CD14-positive monocyte (primary cell): ENCODE data around the gene MZB1. TPM values are rescaled to one million over a fixed set of nuclear protein-coding genes. Genes with fewer than 3 reads are reported as not detected.
A peak's percentile ranks its signal among the peaks of the same experiment; 100 is the strongest.

Source experiments
- DNase-seq, 3 donors: peaks; one replicate each; pipeline ENCODE4 v3.0.0-alpha.2; 2011 to 2022
- H2AFZ ChIP-seq: 2 replicates; pipeline ENCODE4 v1.6.0; 2012; ENCODE audit warnings: mild to moderate bottlenecking, low read depth, low read length, inconsistent platforms; ENCODE audit not compliant: insufficient read depth, poor library complexity, severe bottlenecking
- H3K27ac ChIP-seq, 2 donors: 1 replicate in 1 of 2; 2 replicates in 1 of 2; pipeline ENCODE4 v1.5.1; 2012 to 2013; ENCODE audit warnings: low read length in 2 of 2, control low read depth in 1 of 2, inconsistent platforms in 1 of 2, low read depth in 1 of 2, mild to moderate bottlenecking in 1 of 2
- H3K27me3 ChIP-seq, 2 donors: one replicate each; pipeline versions ENCODE4 v1.6.0 to v1.6.1; 2011 to 2013; ENCODE audit warnings: low read length in 2 of 2; ENCODE audit not compliant: control insufficient read depth in 2 of 2, insufficient read depth in 2 of 2
- H3K36me3 ChIP-seq, 2 donors: replicated peaks in 1 of 2; 1 replicate in 1 of 2; 2 replicates in 1 of 2; pipeline versions ENCODE4 v1.5.1 to v1.6.1; 2012 to 2013; ENCODE audit warnings: low read length in 2 of 2, control low read depth in 1 of 2, inconsistent platforms in 1 of 2, mild to moderate bottlenecking in 1 of 2; ENCODE audit not compliant: insufficient read depth in 2 of 2, control insufficient read depth in 1 of 2
- H3K4me1 ChIP-seq, 2 donors: 1 replicate in 1 of 2; 2 replicates in 1 of 2; pipeline versions ENCODE4 v1.5.1 to v1.6.1; 2012 to 2013; ENCODE audit warnings: low read length in 2 of 2, control low read depth in 1 of 2, inconsistent platforms in 1 of 2, mild to moderate bottlenecking in 1 of 2, moderate library complexity in 1 of 2; ENCODE audit not compliant: insufficient read depth in 2 of 2, control insufficient read depth in 1 of 2
- H3K4me2 ChIP-seq: replicated peaks from 2 replicates; pipeline ENCODE3; 2012; ENCODE audit warnings: low read length, moderate library complexity, mild to moderate bottlenecking; ENCODE audit not compliant: poor library complexity, severe bottlenecking; ENCODE audit errors: extremely low read depth
- H3K4me3 ChIP-seq, 3 experiments: fragments of 200-600 bp in 1 of 3; sonication (generic) in 1 of 3; replicated peaks in 1 of 3; 1 replicate in 2 of 3; 2 replicates in 1 of 3; pipeline ENCODE4 v1.5.1; 2011 to 2013; ENCODE audit warnings: low read length in 3 of 3, mild to moderate bottlenecking in 3 of 3, control low read depth in 2 of 3, low read depth in 2 of 3, inconsistent platforms in 1 of 3, moderate library complexity in 1 of 3
- H3K79me2 ChIP-seq: 2 replicates; pipeline ENCODE4 v1.6.0; 2012; ENCODE audit warnings: mild to moderate bottlenecking, control low read depth, inconsistent platforms, low read length, moderate library complexity; ENCODE audit not compliant: insufficient read depth
- H3K9ac ChIP-seq: 2 replicates; pipeline ENCODE4 v1.6.0; 2017; ENCODE audit warnings: low read length, mild to moderate bottlenecking; ENCODE audit not compliant: insufficient read depth, poor library complexity, severe bottlenecking
- H3K9me3 ChIP-seq, 2 donors: replicated peaks in 1 of 2; 1 replicate in 1 of 2; 2 replicates in 1 of 2; pipeline versions ENCODE4 v1.5.1 to v1.6.1; 2012 to 2013; ENCODE audit warnings: low read length in 2 of 2, control low read depth in 1 of 2; ENCODE audit not compliant: control insufficient read depth in 1 of 2, insufficient read depth in 1 of 2
- H4K20me1 ChIP-seq: 2 replicates; pipeline ENCODE4 v1.6.0; 2012; ENCODE audit warnings: mild to moderate bottlenecking, low read length, control low read depth, moderate library complexity; ENCODE audit not compliant: insufficient read depth
- H3K27ac Mint-ChIP-seq, 7 donors: one replicate each; pipeline ENCODE4 v1.8.0; 2020; ENCODE audit warnings: mild to moderate bottlenecking in 7 of 7, mixed read lengths in 7 of 7, moderate library complexity in 6 of 7, inconsistent platforms in 2 of 7
- H3K27me3 Mint-ChIP-seq, 3 donors: one replicate each; pipeline ENCODE4 v1.8.0; 2021 to 2022; ENCODE audit warnings: low read depth in 3 of 3, mild to moderate bottlenecking in 3 of 3, mixed read lengths in 3 of 3, moderate library complexity in 3 of 3, inconsistent platforms in 1 of 3
- H3K36me3 Mint-ChIP-seq, 2 donors: one replicate each; pipeline ENCODE4 v1.8.0; 2020; ENCODE audit warnings: mixed read lengths in 2 of 2, inconsistent platforms in 1 of 2, mild to moderate bottlenecking in 1 of 2
- H3K4me1 Mint-ChIP-seq: one replicate; pipeline ENCODE4 v1.8.0; 2020; ENCODE audit warnings: mild to moderate bottlenecking, mixed read lengths
- H3K4me3 Mint-ChIP-seq, 2 donors: one replicate each; pipeline ENCODE4 v1.8.0; 2020; ENCODE audit warnings: mild to moderate bottlenecking in 2 of 2, mixed read lengths in 2 of 2, moderate library complexity in 1 of 2
- H3K9me3 Mint-ChIP-seq, 7 donors: one replicate each; pipeline ENCODE4 v1.8.0; 2020 to 2022; ENCODE audit warnings: mixed read lengths in 7 of 7, mild to moderate bottlenecking in 6 of 7, moderate library complexity in 6 of 7, inconsistent platforms in 2 of 7
- CTCF ChIP-seq: fragments of 200-600 bp; IDR thresholded peaks from one replicate; pipeline ENCODE4 v1.8.0; 2022; ENCODE audit warnings: antibody characterized with exemption, mild to moderate bottlenecking
- WGBS: methylation state at CpG from one replicate; pipeline ENCODE4 v1.1.5; 2013; ENCODE audit warnings: missing lambda C conversion rate; ENCODE audit not compliant: insufficient coverage; 5-methylcytosine and 5-hydroxymethylcytosine counted together
- intact Hi-C, 2 donors: fragments of 100-400 bp; cut with micrococcal nuclease; formaldehyde crosslinking; loops; one replicate each; pipeline versions ENCODE4 v1.15.0 to v1.15.1; 2023
- polyA plus RNA-seq, 3 donors: library from polyadenylated mRNA; depleted of rRNA in 1 of 3; unstranded in 2 of 3; stranded (reverse) in 1 of 3; fragments of 300-500 nt in 2 of 3; fragments of >200 nt in 1 of 3; fragmentation: Illumina TruSeq in 2 of 3; gene quantifications; 1 replicate in 2 of 3; 2 replicates in 1 of 3; pipeline ENCODE4 v1.2.3, GENCODE V29; 2012 to 2021

Gene MZB1
- polyA plus RNA-seq, 3 donors, result 0.30 to 0.52 TPM; not detected in 1

- Histone ChIP-seq H3K4me2 (no peak overlapping the region), H3K4me3 (no peak overlapping the region), H4K20me1 (peaks cover 76% of the 10 kb centered on the region), H3K36me3 (peaks cover 39 to 59% of the 10 kb centered on the region in 2 donors), H3K27ac (no peak overlapping the region), H2AFZ (no peak overlapping the region), H3K4me1 (no peaks in the 10 kb centered on the region), H3K27me3 (no peaks in the 10 kb centered on the region), H3K9ac (no peak overlapping the region), H3K9me3 (no peaks in the 10 kb centered on the region), H3K79me2 (peaks cover 58% of the 10 kb centered on the region)
- Mint-ChIP-seq H3K4me1 (no peaks in the 10 kb centered on the region), H3K36me3 (peaks cover 41 to 64% of the 10 kb centered on the region in 2 donors), H3K4me3 (no peak overlapping the region), H3K27ac (peak overlapping the region in 5 of 7 donors; percentile 10 to 80 (median 72)), H3K27me3 (no peaks in the 10 kb centered on the region), H3K9me3 (no peaks in the 10 kb centered on the region)
- intact Hi-C loops, result no loop called here
- no peak for TF ChIP-seq CTCF
- DNase-seq, result no peak
- WGBS, result 80% methylated on average over 1 of the region's 6 CpGs
Observed at GRCh38 chr5:139361835-139362429, 27.8 kb downstream of the MZB1 start.

- no peak overlapping the region for H3K9ac ChIP-seq
- DNase-seq, result no peak
- no peak overlapping the region for H3K27ac ChIP-seq
- intact Hi-C loops, result no loop called here
- H3K9me3 ChIP-seq, result no peaks in the 10 kb centered on the region
- H3K27ac Mint-ChIP-seq, result peak overlapping the region in 2 of 7 donors; percentile 18 to 23
- no peak for TF ChIP-seq CTCF
- peaks cover 73% of the 10 kb centered on the region for H3K79me2 ChIP-seq
- no peak overlapping the region for H2AFZ ChIP-seq
- H3K4me3 Mint-ChIP-seq, result no peak overlapping the region
- no peak overlapping the region for H3K4me2 ChIP-seq
- no peaks in the 10 kb centered on the region for H3K4me1 Mint-ChIP-seq
- H3K9me3 Mint-ChIP-seq, result no peaks in the 10 kb centered on the region
- peaks cover 89% of the 10 kb centered on the region for H4K20me1 ChIP-seq
- peaks cover 28 to 53% of the 10 kb centered on the region in 2 donors for H3K36me3 Mint-ChIP-seq
- 94% methylated on average over 2 of the region's 4 CpGs for WGBS
- H3K4me3 ChIP-seq, result no peak overlapping the region
- no peaks in the 10 kb centered on the region for H3K27me3 Mint-ChIP-seq
- no peaks in the 10 kb centered on the region for H3K27me3 ChIP-seq
- H3K36me3 ChIP-seq, result peaks cover 27 to 47% of the 10 kb centered on the region in 2 donors
- H3K4me1 ChIP-seq, result no peaks in the 10 kb centered on the region
Observed at GRCh38 chr5:139360384-139360783, 29.3 kb downstream of the MZB1 start.
